K562 (cell line): Measurements from ENCODE around the gene SAPCD1. TPM values are rescaled to one million over a fixed set of nuclear protein-coding genes. Genes with fewer than 3 reads are reported as not detected.

ENCODE experiments used
- ARID2 ChIP-seq: fragments of 450-650 bp; IDR thresholded peaks from 2 replicates; pipeline ENCODE4 v1.6.1; 2017; ENCODE audit warnings: antibody characterized with exemption, mild to moderate bottlenecking
- E2F4 ChIP-seq: sonication (generic); formaldehyde crosslinking; IDR thresholded peaks from 2 replicates; pipeline ENCODE4 v1.8.0; 2022; ENCODE audit warnings: mild to moderate bottlenecking, low read depth, missing genetic modification reagents
- E2F5 ChIP-seq: sonication (generic); formaldehyde crosslinking; IDR thresholded peaks from 2 replicates; pipeline ENCODE4 v1.8.0; 2022; ENCODE audit warnings: mild to moderate bottlenecking, missing genetic modification reagents
- EP300 ChIP-seq: IDR thresholded peaks from 2 replicates; pipeline ENCODE4 v1.6.1; 2012; ENCODE audit warnings: low read length, improper control_type of control experiment
- FOXK2 ChIP-seq, 2 experiments: fragments of 450-650 bp; IDR thresholded peaks in 1 of 2; conservative IDR thresholded peaks in 1 of 2; 2 replicates each; pipeline ENCODE4 v1.6.1; 2016; ENCODE audit warnings: low read depth in 2 of 2, mild to moderate bottlenecking in 1 of 2
- HNRNPLL ChIP-seq: fragments of 200-400 bp; formaldehyde crosslinking; IDR thresholded peaks from 2 replicates; pipeline ENCODE4 v1.6.1; 2017; ENCODE audit warnings: low read length, low read depth, mild to moderate bottlenecking; ENCODE audit not compliant: poor library complexity, severe bottlenecking
- MGA ChIP-seq: fragments of 450-650 bp; IDR thresholded peaks from 2 replicates; pipeline ENCODE4 v1.6.1; 2016; ENCODE audit warnings: mild to moderate bottlenecking, moderate library complexity
- MTF1 ChIP-seq: fragments of 250-450 bp; sonication (Bioruptor Pico); IDR thresholded peaks from 2 replicates; pipeline ENCODE4 v1.9.0; 2021; ENCODE audit warnings: moderate library complexity, mild to moderate bottlenecking, inconsistent platforms, borderline replicate concordance
- RBFOX2 ChIP-seq: fragments of 200-400 bp; formaldehyde crosslinking; IDR thresholded peaks from 2 replicates; pipeline ENCODE4 v1.6.1; 2017; ENCODE audit warnings: low read depth, mild to moderate bottlenecking, low read length, moderate library complexity
- SMAD4 ChIP-seq: fragments of 250-450 bp; sonication (Bioruptor Pico); conservative IDR thresholded peaks from 2 replicates; pipeline ENCODE4 v1.8.0; 2021; ENCODE audit warnings: inconsistent platforms, mild to moderate bottlenecking, moderate library complexity
- TEAD4 ChIP-seq, 2 experiments: sonication (generic) in 1 of 2; formaldehyde crosslinking in 1 of 2; IDR thresholded peaks; 2 replicates each; pipeline versions ENCODE4 v1.6.1 to v1.8.0; 2012 to 2022; ENCODE audit warnings: borderline replicate concordance in 1 of 2, inconsistent platforms in 1 of 2, low read length in 1 of 2, mild to moderate bottlenecking in 1 of 2, missing genetic modification reagents in 1 of 2
- ZNF316 ChIP-seq: fragments of 450-650 bp; IDR thresholded peaks from 2 replicates; pipeline ENCODE4 v1.6.1; 2016
- ZNF76 ChIP-seq: fragments of 250-450 bp; sonication (Bioruptor Pico); IDR thresholded peaks from 2 replicates; pipeline ENCODE4 v1.4.0; 2020; ENCODE audit warnings: mild to moderate bottlenecking, moderate library complexity, borderline replicate concordance
- polyA plus RNA-seq, 8 experiments: library from polyadenylated mRNA; depleted of rRNA in 4 of 8; stranded (reverse) in 5 of 8; unstranded in 3 of 8; fragments of >200 nt; fragmentation: Nextera tagmentation in 2 of 8; fragmentation: Illumina TruSeq in 1 of 8; extraction: Ambion mirVana in 2 of 8; extraction: Trizol in 1 of 8; gene quantifications; 2 replicates each; pipeline versions ENCODE4 v1.2.1 to v1.2.3, GENCODE V29; 2011 to 2014; ENCODE audit warnings: inconsistent platforms in 1 of 8, missing spikeins in 1 of 8
- total RNA-seq, 7 experiments: library from RNA; depleted of rRNA in 6 of 7; stranded (reverse); fragments of >200 nt in 6 of 7; fragmentation: Illumina TruSeq in 2 of 7; extraction: Trizol in 2 of 7; gene quantifications; 2 replicates each; pipeline versions ENCODE4 v1.2.1 to v1.2.3, GENCODE V29; 2011 to 2021; ENCODE audit warnings: low replicate concordance in 1 of 7

The SAPCD1 gene
- total and polyA plus RNA-seq, 9 of the 15 experiments (the other 6 are each of a cell fraction or from before 2014, with no cell fraction given) = 2.6 to 30.2 (median 7.4) TPM

GRCh38 chr6:31734821-31735406 lies 27.5 kb upstream of the SAPCD1 start (continued):
- TF ChIP-seq MGA = no peak
- peak; percentile 62; the same call in 1 of the 2 replicates for TF ChIP-seq SMAD4
- TF ChIP-seq MTF1 = 0 out of 2 replicates have a peak, but pooled peaks have one; percentile 34
- peak; percentile 84 for TF ChIP-seq E2F5 (CRISPR knock-in tag)
- peak; percentile 88 for TF ChIP-seq EP300
- peak; percentile 73; the same call in 1 of the 2 replicates for TF ChIP-seq E2F4 (CRISPR knock-in tag)
- TF ChIP-seq FOXK2 (conservative IDR thresholded peaks at IDR 0.05 in 1 of 2, IDR thresholded peaks at IDR 0.05 in 1 of 2; ENCODE audit: low read depth in 2 of 2) = no peak
- 0 out of 2 replicates have a peak, but pooled peaks have one; percentile 33 for TF ChIP-seq ZNF76 (CRISPR knock-in tag)
- peak; percentile 26 for TF ChIP-seq HNRNPLL
- TF ChIP-seq RBFOX2 = peak; percentile 91
- TF ChIP-seq ZNF316 = 0 out of 2 replicates have a peak, but pooled peaks have one; percentile 25
- TF ChIP-seq TEAD4 (IDR thresholded peaks at IDR 0.05; ENCODE audit: low read length) = 0 out of 2 replicates have a peak, but pooled peaks have one; percentile 5
- TF ChIP-seq TEAD4 (CRISPR knock-in tag; IDR thresholded peaks at IDR 0.05; ENCODE audit: borderline replicate concordance) = peak; percentile 45; the same call in 1 of the 2 replicates
- peak; percentile 66; the same call in 1 of the 2 replicates for TF ChIP-seq ARID2
